ENCODE results near the gene FHOD3. TPM values are rescaled to one million over a fixed set of nuclear protein-coding genes. Genes with fewer than 3 reads are reported as not detected.

FHOD3 gene
- total and polyA plus RNA-seq, 2 of the 8 experiments (the other 6 are each of a cell fraction or from before 2014, with no cell fraction given), result 9.7 to 10.5 TPM

- TF ChIP-seq RNF2 (IDR thresholded peaks at IDR 0.05; ENCODE audit: borderline replicate concordance, low read depth, low read length, missing control alignments, poor library complexity, severe bottlenecking), result no peak
- no peak for TF ChIP-seq KDM5A (IDR thresholded peaks at IDR 0.05; ENCODE audit: low read length)
- TF ChIP-seq FOSL1 (IDR thresholded peaks at IDR 0.05; ENCODE audit: insufficient read depth, low read depth, low read length), result no peak
- TF ChIP-seq SIX5 (IDR thresholded peaks at IDR 0.05; ENCODE audit: low read depth, low read length), result no peak
These were observed 340.7 kb downstream of the FHOD3 start (continued) for GRCh38 chr18:36638224-36638623.
